IMR-90 (cell line): ENCODE data around the gene PLAAT4. TPM values are rescaled to one million over a fixed set of nuclear protein-coding genes. Genes with fewer than 3 reads are reported as not detected.

Source experiments
- ATAC-seq: fragments of 200-7000 bp; cut with Tn5 transposase; 2 replicates; pipeline ENCODE4 v1.9.1; 2020; ENCODE audit warnings: low read depth, mild to moderate bottlenecking, moderate library complexity
- BruUV-seq: library from RNA; stranded (reverse); fragments of 400-500 nt; replicated peaks from 2 replicates; lab custom pipeline; 2021; lab: Mats Ljungman, UMichigan
- CTCF ChIA-PET: fragments of 300-600 bp; formaldehyde crosslinking; extraction: SDS; loops from one replicate; lab custom pipeline; 2021; ENCODE audit warnings: antibody characterized with exemption; lab: Yijun Ruan, JAX
- POLR2A ChIA-PET: fragments of 300-600 bp; sonication (Branson Sonifier 250); formaldehyde crosslinking; loops from one replicate; lab custom pipeline; 2022; ENCODE audit warnings: antibody characterized with exemption; ENCODE audit not compliant: unreplicated experiment; lab: Charles Lee
- DNase-seq: peaks from one replicate; pipeline ENCODE4 v3.0.0; 2013
- H2AFZ ChIP-seq: replicated peaks from 2 replicates; pipeline ENCODE3; 2013; ENCODE audit warnings: low read length, mild to moderate bottlenecking; ENCODE audit not compliant: poor library complexity
- H2AK5ac ChIP-seq: 2 replicates; pipeline ENCODE4 v1.6.1; 2013; ENCODE audit warnings: low read depth, low read length, inconsistent platforms
- H2AK9ac ChIP-seq: replicated peaks from 2 replicates; pipeline ENCODE3; 2013; ENCODE audit warnings: mild to moderate bottlenecking, low read depth, low read length, moderate library complexity; ENCODE audit not compliant: poor library complexity
- H2BK120ac ChIP-seq: 2 replicates; pipeline ENCODE4 v1.6.1; 2013; ENCODE audit warnings: low read depth, low read length, inconsistent platforms
- H2BK15ac ChIP-seq: 3 replicates; pipeline ENCODE4 v1.6.1; 2013; ENCODE audit warnings: low read depth, low read length, inconsistent platforms
- H2BK20ac ChIP-seq: 2 replicates; pipeline ENCODE4 v1.6.1; 2013; ENCODE audit warnings: low read depth, mild to moderate bottlenecking, inconsistent platforms, low read length, moderate library complexity
- H2BK5ac ChIP-seq: 2 replicates; pipeline ENCODE4 v1.6.1; 2013; ENCODE audit warnings: mild to moderate bottlenecking, low read depth, low read length, inconsistent platforms; ENCODE audit not compliant: poor library complexity, severe bottlenecking
- H3K14ac ChIP-seq: replicated peaks from 2 replicates; pipeline ENCODE4 v1.6.1; 2013; ENCODE audit warnings: low read depth, low read length, inconsistent platforms
- H3K18ac ChIP-seq: 2 replicates; pipeline ENCODE4 v1.6.1; 2013; ENCODE audit warnings: low read depth, low read length, control low read depth
- H3K23ac ChIP-seq: 2 replicates; pipeline ENCODE4 v1.6.1; 2013; ENCODE audit warnings: low read depth, low read length, inconsistent platforms
- H3K27ac ChIP-seq: 2 replicates; pipeline ENCODE4 v1.5.1; 2013; ENCODE audit warnings: mild to moderate bottlenecking, control low read depth, low read length; ENCODE audit not compliant: insufficient read depth
- H3K27me3 ChIP-seq: 2 replicates; pipeline ENCODE4 v1.6.1; 2013; ENCODE audit warnings: low read length; ENCODE audit not compliant: control insufficient read depth, insufficient read depth
- H3K36me3 ChIP-seq: 2 replicates; pipeline ENCODE4 v1.6.1; 2013; ENCODE audit warnings: low read length, mixed read lengths; ENCODE audit not compliant: control insufficient read depth, insufficient read depth
- H3K4ac ChIP-seq: 2 replicates; pipeline ENCODE4 v1.6.1; 2013; ENCODE audit warnings: low read depth, low read length, inconsistent platforms
- H3K4me1 ChIP-seq: 2 replicates; pipeline ENCODE4 v1.6.1; 2013; ENCODE audit warnings: low read length, mixed read lengths; ENCODE audit not compliant: control insufficient read depth, insufficient read depth
- H3K4me2 ChIP-seq: 2 replicates; pipeline ENCODE4 v1.6.1; 2013; ENCODE audit warnings: low read depth, mild to moderate bottlenecking, control low read depth, low read length, moderate library complexity
- H3K4me3 ChIP-seq: 2 replicates; pipeline ENCODE4 v1.5.1; 2013; ENCODE audit warnings: low read depth, mild to moderate bottlenecking, control low read depth, low read length, moderate library complexity; ENCODE audit not compliant: insufficient read depth
- H3K56ac ChIP-seq: 2 replicates; pipeline ENCODE4 v1.6.1; 2013; ENCODE audit warnings: low read length, inconsistent platforms; ENCODE audit not compliant: insufficient read depth; ENCODE audit errors: extremely low read depth
- H3K79me1 ChIP-seq, 2 experiments: 2 replicates each; pipeline ENCODE4 v1.6.1; 2013; ENCODE audit warnings: low read length in 2 of 2, inconsistent platforms in 1 of 2, low read depth in 1 of 2
- H3K9ac ChIP-seq: 2 replicates; pipeline ENCODE4 v1.6.1; 2013; ENCODE audit warnings: low read depth, low read length, control low read depth
- H3K9me1 ChIP-seq: 2 replicates; pipeline ENCODE4 v1.6.1; 2013; ENCODE audit warnings: low read length, inconsistent platforms; ENCODE audit not compliant: insufficient read depth
- H3K9me3 ChIP-seq: 2 replicates; pipeline ENCODE4 v1.6.1; 2013; ENCODE audit warnings: low read length; ENCODE audit not compliant: control insufficient read depth, insufficient read depth
- H4K20me1 ChIP-seq: 2 replicates; pipeline ENCODE4 v1.6.1; 2013; ENCODE audit warnings: low read length, inconsistent platforms; ENCODE audit not compliant: insufficient read depth
- H4K5ac ChIP-seq: 2 replicates; pipeline ENCODE4 v1.6.1; 2013; ENCODE audit warnings: mild to moderate bottlenecking, low read depth, low read length, control low read depth
- H4K8ac ChIP-seq, 2 experiments: 2 replicates each; pipeline ENCODE4 v1.6.1; 2013; ENCODE audit warnings: low read depth in 2 of 2, low read length in 2 of 2, control low read depth in 1 of 2, inconsistent platforms in 1 of 2
- H4K91ac ChIP-seq: 2 replicates; pipeline ENCODE4 v1.6.1; 2013; ENCODE audit warnings: low read depth, low read length, inconsistent platforms; ENCODE audit not compliant: insufficient read depth
- BHLHE40 ChIP-seq: fragments of 150-350 bp; IDR thresholded peaks from 2 replicates; pipeline ENCODE4 v1.6.1; 2016; ENCODE audit warnings: mild to moderate bottlenecking, low read depth, low read length
- CEBPB ChIP-seq: IDR thresholded peaks from 2 replicates; pipeline ENCODE4 v1.6.1; 2012; ENCODE audit warnings: low read depth, low read length, improper control_type of control experiment
- CHD1 ChIP-seq: IDR thresholded peaks from 2 replicates; pipeline ENCODE4 v1.6.1; 2012; ENCODE audit warnings: low read depth, low read length, improper control_type of control experiment
- FOS ChIP-seq: fragments of 150-350 bp; IDR thresholded peaks from 2 replicates; pipeline ENCODE4 v1.6.1; 2016; ENCODE audit warnings: low read depth, low read length
- MAFK ChIP-seq: IDR thresholded peaks from 2 replicates; pipeline ENCODE4 v1.6.1; 2012; ENCODE audit warnings: low read depth, low read length, improper control_type of control experiment
- MAZ ChIP-seq: IDR thresholded peaks from 2 replicates; pipeline ENCODE4 v1.6.1; 2012; ENCODE audit warnings: low read depth, mild to moderate bottlenecking, low read length, improper control_type of control experiment, moderate library complexity, borderline replicate concordance
- MXI1 ChIP-seq: IDR thresholded peaks from 2 replicates; pipeline ENCODE4 v1.6.1; 2012; ENCODE audit warnings: low read depth, mild to moderate bottlenecking, low read length, moderate library complexity, borderline replicate concordance
- NFE2L2 ChIP-seq: fragments of 150-350 bp; IDR thresholded peaks from 2 replicates; pipeline ENCODE4 v1.6.1; 2016; ENCODE audit warnings: low read depth, mild to moderate bottlenecking, low read length
- POLR2A ChIP-seq: IDR thresholded peaks from 2 replicates; pipeline ENCODE4 v1.6.1; 2012; ENCODE audit warnings: mild to moderate bottlenecking, low read depth, low read length
- RAD21 ChIP-seq: IDR thresholded peaks from 2 replicates; pipeline ENCODE4 v1.6.1; 2012; ENCODE audit warnings: low read length, improper control_type of control experiment
- RCOR1 ChIP-seq: IDR thresholded peaks from 2 replicates; pipeline ENCODE4 v1.6.1; 2012; ENCODE audit warnings: mild to moderate bottlenecking, low read length, improper control_type of control experiment; ENCODE audit not compliant: insufficient replicate concordance
- RFX5 ChIP-seq: IDR thresholded peaks from 2 replicates; pipeline ENCODE4 v1.8.0; 2012; ENCODE audit warnings: low read depth, mild to moderate bottlenecking, low read length, moderate library complexity
- SMC3 ChIP-seq: fragments of 150-350 bp; IDR thresholded peaks from 2 replicates; pipeline ENCODE4 v1.6.1; 2016; ENCODE audit warnings: low read depth, mild to moderate bottlenecking, antibody characterized with exemption, low read length, moderate library complexity
- WGBS, 2 experiments: methylation state at CpG; one replicate each; pipeline versions ENCODE4 v1.1.5 to v1.1.7; 2013; ENCODE audit warnings: missing lambda C conversion rate in 2 of 2; ENCODE audit not compliant: insufficient read length in 1 of 2; ENCODE audit errors: extremely low coverage in 2 of 2; 5-methylcytosine and 5-hydroxymethylcytosine counted together
- dilution Hi-C: fragments of 300-500 bp; cut with HindIII; formaldehyde crosslinking; loops from one replicate; pipeline ENCODE4 v1.14.3; 2018; ENCODE audit warnings: low sequenced_read_pairs; ENCODE audit not compliant: unreplicated experiment
- in situ Hi-C: fragments of 300-500 bp; cut with MboI; formaldehyde crosslinking; loops from 3 replicates; pipeline ENCODE4 v1.14.3; 2019; ENCODE audit warnings: low sequenced_read_pairs, inconsistent platforms, mixed read lengths
- intact Hi-C: fragments of 100-400 bp; cut with micrococcal nuclease; formaldehyde crosslinking; loops from 2 replicates; pipeline ENCODE4 v1.10.0; 2022
- polyA plus RNA-seq, 3 experiments: library from polyadenylated mRNA; depleted of rRNA; stranded (reverse); fragments of >200 nt; gene quantifications; 2 replicates each; pipeline ENCODE4 v1.2.3, GENCODE V29; 2012; ENCODE audit warnings: low replicate concordance in 1 of 3
- total RNA-seq: library from RNA; depleted of rRNA; stranded (reverse); fragments of >200 nt; gene quantifications from 2 replicates; pipeline ENCODE4 v1.2.3, GENCODE V29; 2012
- TF ChIP-seq, protein P1 (sequence below): fragments of 150-350 bp; IDR thresholded peaks from 2 replicates; pipeline ENCODE4 v1.6.1; 2016; ENCODE audit warnings: low read depth, mild to moderate bottlenecking, low read length, moderate library complexity, borderline replicate concordance
- TF ChIP-seq, protein P2 (sequence below): fragments of 150-350 bp; IDR thresholded peaks from 2 replicates; pipeline ENCODE4 v1.6.1; 2017; ENCODE audit warnings: mild to moderate bottlenecking, antibody characterized with exemption, low read length, low read depth
- TF ChIP-seq, protein P3 (sequence below): conservative IDR thresholded peaks from 2 replicates; pipeline ENCODE4 v1.5.1; 2012; ENCODE audit warnings: mild to moderate bottlenecking, low read depth, low read length, improper control_type of control experiment

Gene PLAAT4
- total and polyA plus RNA-seq, 2 of the 4 experiments (the other 2 are of a cell fraction): 0.17 to 0.18 TPM

DNA sequence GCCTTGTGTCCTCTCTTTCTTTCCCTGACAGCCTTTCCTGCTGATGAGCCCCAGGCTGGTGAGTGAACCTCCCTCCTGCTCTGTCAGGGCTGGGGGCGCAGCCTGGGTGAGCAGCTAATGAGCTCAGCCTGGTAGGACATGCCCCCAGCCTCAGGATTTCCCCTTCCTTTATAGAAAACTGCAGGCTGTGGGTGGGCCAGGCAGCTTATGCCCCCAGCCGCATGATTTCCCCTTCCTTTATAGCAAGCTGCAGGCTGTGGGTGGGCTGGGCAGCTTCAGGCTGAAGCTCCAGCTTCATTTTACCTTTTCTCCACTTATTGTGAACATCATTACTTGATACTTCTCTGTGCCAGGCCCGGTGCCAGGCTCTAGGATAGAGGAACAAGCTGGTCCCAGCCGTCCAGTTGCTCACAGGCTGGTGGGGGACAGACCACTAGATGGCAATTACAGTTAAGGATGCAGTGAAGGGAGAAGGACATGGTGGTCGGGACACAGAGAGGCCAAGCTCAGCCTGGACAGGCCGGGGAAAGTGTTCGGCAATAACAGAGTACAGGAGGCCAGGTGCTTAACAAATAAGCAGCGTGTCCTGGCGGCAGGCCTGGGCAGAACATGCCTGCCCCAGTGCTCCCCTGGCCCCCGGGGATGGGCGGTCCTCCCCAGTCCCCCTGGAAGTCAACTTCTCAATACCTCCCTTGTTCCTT, 25.4 kb upstream of the PLAAT4 start:
- H4K5ac ChIP-seq: no peak overlapping the region
- no peaks in the 10 kb centered on the region for H3K9me3 ChIP-seq
- H2AFZ ChIP-seq: no peak overlapping the region
- no TSS peak for BruUV-seq
- in situ Hi-C loops: no loop called here
- H2BK20ac ChIP-seq: no peak overlapping the region
- no peak overlapping the region for H3K56ac ChIP-seq
- TF ChIP-seq, protein P1, sequence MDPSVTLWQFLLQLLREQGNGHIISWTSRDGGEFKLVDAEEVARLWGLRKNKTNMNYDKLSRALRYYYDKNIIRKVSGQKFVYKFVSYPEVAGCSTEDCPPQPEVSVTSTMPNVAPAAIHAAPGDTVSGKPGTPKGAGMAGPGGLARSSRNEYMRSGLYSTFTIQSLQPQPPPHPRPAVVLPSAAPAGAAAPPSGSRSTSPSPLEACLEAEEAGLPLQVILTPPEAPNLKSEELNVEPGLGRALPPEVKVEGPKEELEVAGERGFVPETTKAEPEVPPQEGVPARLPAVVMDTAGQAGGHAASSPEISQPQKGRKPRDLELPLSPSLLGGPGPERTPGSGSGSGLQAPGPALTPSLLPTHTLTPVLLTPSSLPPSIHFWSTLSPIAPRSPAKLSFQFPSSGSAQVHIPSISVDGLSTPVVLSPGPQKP: no peak
- no peak for TF ChIP-seq SMC3
- no peak for TF ChIP-seq POLR2A
- no peak for TF ChIP-seq RFX5
- TF ChIP-seq MAFK: no peak
- TF ChIP-seq MXI1: no peak
- TF ChIP-seq, protein P2, sequence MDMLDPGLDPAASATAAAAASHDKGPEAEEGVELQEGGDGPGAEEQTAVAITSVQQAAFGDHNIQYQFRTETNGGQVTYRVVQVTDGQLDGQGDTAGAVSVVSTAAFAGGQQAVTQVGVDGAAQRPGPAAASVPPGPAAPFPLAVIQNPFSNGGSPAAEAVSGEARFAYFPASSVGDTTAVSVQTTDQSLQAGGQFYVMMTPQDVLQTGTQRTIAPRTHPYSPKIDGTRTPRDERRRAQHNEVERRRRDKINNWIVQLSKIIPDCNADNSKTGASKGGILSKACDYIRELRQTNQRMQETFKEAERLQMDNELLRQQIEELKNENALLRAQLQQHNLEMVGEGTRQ: no peak
- TF ChIP-seq MAZ: no peak
- TF ChIP-seq, protein P3, sequence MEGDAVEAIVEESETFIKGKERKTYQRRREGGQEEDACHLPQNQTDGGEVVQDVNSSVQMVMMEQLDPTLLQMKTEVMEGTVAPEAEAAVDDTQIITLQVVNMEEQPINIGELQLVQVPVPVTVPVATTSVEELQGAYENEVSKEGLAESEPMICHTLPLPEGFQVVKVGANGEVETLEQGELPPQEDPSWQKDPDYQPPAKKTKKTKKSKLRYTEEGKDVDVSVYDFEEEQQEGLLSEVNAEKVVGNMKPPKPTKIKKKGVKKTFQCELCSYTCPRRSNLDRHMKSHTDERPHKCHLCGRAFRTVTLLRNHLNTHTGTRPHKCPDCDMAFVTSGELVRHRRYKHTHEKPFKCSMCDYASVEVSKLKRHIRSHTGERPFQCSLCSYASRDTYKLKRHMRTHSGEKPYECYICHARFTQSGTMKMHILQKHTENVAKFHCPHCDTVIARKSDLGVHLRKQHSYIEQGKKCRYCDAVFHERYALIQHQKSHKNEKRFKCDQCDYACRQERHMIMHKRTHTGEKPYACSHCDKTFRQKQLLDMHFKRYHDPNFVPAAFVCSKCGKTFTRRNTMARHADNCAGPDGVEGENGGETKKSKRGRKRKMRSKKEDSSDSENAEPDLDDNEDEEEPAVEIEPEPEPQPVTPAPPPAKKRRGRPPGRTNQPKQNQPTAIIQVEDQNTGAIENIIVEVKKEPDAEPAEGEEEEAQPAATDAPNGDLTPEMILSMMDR: no peak
- no peak for TF ChIP-seq RCOR1
- TF ChIP-seq BHLHE40: no peak
- no peak for TF ChIP-seq CHD1
- no peak for TF ChIP-seq NFE2L2
- no peak for TF ChIP-seq RAD21
- no peak for TF ChIP-seq FOS
- TF ChIP-seq CEBPB: no peak
- H2BK5ac ChIP-seq: no peak overlapping the region
- no peak overlapping the region for H2AK9ac ChIP-seq
- H3K23ac ChIP-seq: no peak overlapping the region
- H3K4ac ChIP-seq: no peak overlapping the region
- no peak for ATAC-seq
- WGBS, 2 experiments: 50% methylated on average over 2 of the region's 11 CpGs; no CpG with 5 or more reads in 1 of the 2 experiments
- dilution Hi-C loops: no loop called here
- no peaks in the 10 kb centered on the region for H3K4me1 ChIP-seq
- H4K8ac ChIP-seq: no peak overlapping the region
- no peak for DNase-seq
- intact Hi-C loops: no loop called here
- H3K36me3 ChIP-seq: no peaks in the 10 kb centered on the region
- no peak overlapping the region for H2BK15ac ChIP-seq
- no peak overlapping the region for H4K91ac ChIP-seq
- no peaks in the 10 kb centered on the region for H3K9me1 ChIP-seq
- H4K20me1 ChIP-seq: no peaks in the 10 kb centered on the region
- H3K79me1 ChIP-seq: no peaks in the 10 kb centered on the region
- CTCF ChIA-PET: no interaction called here
- peaks cover 10% of the 10 kb centered on the region for H3K27me3 ChIP-seq
- H2BK120ac ChIP-seq: no peak overlapping the region
- no peak overlapping the region for H3K9ac ChIP-seq
- no peak overlapping the region for H3K27ac ChIP-seq
- POLR2A ChIA-PET: no interaction called here
- no peak overlapping the region for H3K4me2 ChIP-seq
- H3K14ac ChIP-seq: no peak overlapping the region
- no peak overlapping the region for H2AK5ac ChIP-seq
- H3K18ac ChIP-seq: no peak overlapping the region
- H3K4me3 ChIP-seq: no peak overlapping the region
